Measurements from ENCODE around the gene ACLY. TPM values are rescaled to one million over a fixed set of nuclear protein-coding genes. Genes with fewer than 3 reads are reported as not detected.
A peak's percentile ranks its signal among the peaks of the same experiment; 100 is the strongest.
"Not testable (repeated sequence)": the region's sequence is repeated elsewhere in the genome, so short reads cannot be mapped to it uniquely, and the experiment has no call there.

The ACLY gene
- total RNA-seq, 1 experiment from 2014 or later: 279 TPM

DNA sequence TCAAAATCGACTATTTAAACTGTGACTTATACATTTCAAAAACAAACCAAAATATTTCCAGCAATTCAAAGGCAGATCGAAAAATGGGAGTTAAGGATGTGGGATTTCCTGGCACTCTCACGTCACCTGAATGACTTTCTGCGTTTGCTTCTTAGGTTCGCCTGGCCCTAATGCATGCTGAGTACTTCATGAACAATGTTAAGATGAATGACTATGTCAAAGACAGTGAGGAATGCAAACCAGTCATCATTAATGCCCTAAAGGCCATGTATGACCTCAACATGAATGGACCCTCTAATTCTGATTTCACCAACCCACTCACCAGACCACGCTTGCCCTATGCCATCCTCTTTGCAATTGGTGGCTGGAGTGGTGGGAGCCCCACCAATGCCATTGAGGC lies 73.8 kb downstream of the ACLY start:
- Histone ChIP-seq H3K4ac (ENCODE audit: low read depth, low read length) (no peak overlapping the region), H3K18ac (ENCODE audit: insufficient read length, low read depth, low read length) (no peak overlapping the region), H3T11ph (ENCODE audit: low read length) (no peak overlapping the region), H3K9me3 (ENCODE audit: control insufficient read depth, low read depth, low read length) (no peaks in the 10 kb centered on the region), H4K20me1 (ENCODE audit: control insufficient read depth, insufficient read depth, insufficient read length) (no peaks in the 10 kb centered on the region), H3K79me2 (ENCODE audit: insufficient read depth, low read length) (no peaks in the 10 kb centered on the region), H3K79me1 (ENCODE audit: insufficient read depth, low read depth, low read length, poor library complexity, severe bottlenecking) (no peaks in the 10 kb centered on the region), H4K5ac (ENCODE audit: insufficient read length, low read depth, low read length) (no peak overlapping the region), H2BK12ac (ENCODE audit: insufficient read length, low read depth, low read length) (no peak overlapping the region), H2AK5ac (ENCODE audit: insufficient read length, low read length) (no peak overlapping the region), H2BK15ac (ENCODE audit: low read depth, low read length) (no peak overlapping the region), H2BK5ac (ENCODE audit: insufficient read length, low read length) (no peak overlapping the region), H2BK120ac (ENCODE audit: low read depth, low read length, poor library complexity, severe bottlenecking) (no peak overlapping the region), H3K14ac (ENCODE audit: insufficient read depth, low read length) (no peak overlapping the region), H3K27me3 (ENCODE audit: insufficient read depth, low read length) (no peaks in the 10 kb centered on the region), H4K91ac (ENCODE audit: insufficient read length, low read depth, low read length) (no peak overlapping the region), H3K9ac (ENCODE audit: extremely low read depth, insufficient read length, low read length) (no peak overlapping the region), H3K23me2 (ENCODE audit: insufficient read length, low read depth, low read length, poor library complexity, severe bottlenecking) (no peaks in the 10 kb centered on the region), H3K4me1 (ENCODE audit: insufficient read depth, low read length) (no peaks in the 10 kb centered on the region), H3K56ac (ENCODE audit: insufficient read length, low read depth, low read length) (no peak overlapping the region), H3K4me2 (ENCODE audit: insufficient read depth, insufficient read length, low read length) (no peak overlapping the region), H3K27ac (ENCODE audit: insufficient read length, low read depth, low read length) (no peak overlapping the region), H4K8ac (replicated peaks; ENCODE audit: insufficient read length, low read depth, low read length) (no peak overlapping the region), H3K23ac (ENCODE audit: insufficient read length, low read depth, low read length) (no peak overlapping the region), H2AFZ (ENCODE audit: low read length) (no peak overlapping the region), H2BK20ac (ENCODE audit: low read depth, low read length, poor library complexity, severe bottlenecking) (no peak overlapping the region)
- Mint-ChIP-seq H3K4me1 (no peaks in the 10 kb centered on the region), H3K9me3 (no peaks in the 10 kb centered on the region), H3K4me3 (no peak overlapping the region), H3K27ac (peak overlapping the region in 1 of 3 experiments; percentile 14; a peak in 2 of 7 replicates), H3K27me3 (ENCODE audit: low read depth) (no peaks in the 10 kb centered on the region), H3K36me3 (ENCODE audit: insufficient read depth in 1 of 3, low read depth in 3 of 3) (no peaks in the 10 kb centered on the region; a peak in 2 of 7 replicates)
- no peak for DNase-seq
- no CpG with 5 or more reads among the region's 6 CpGs for WGBS (ENCODE audit: extremely low coverage, insufficient read length, low lambda C conversion rate)
- TF ChIP-seq, protein P1, sequence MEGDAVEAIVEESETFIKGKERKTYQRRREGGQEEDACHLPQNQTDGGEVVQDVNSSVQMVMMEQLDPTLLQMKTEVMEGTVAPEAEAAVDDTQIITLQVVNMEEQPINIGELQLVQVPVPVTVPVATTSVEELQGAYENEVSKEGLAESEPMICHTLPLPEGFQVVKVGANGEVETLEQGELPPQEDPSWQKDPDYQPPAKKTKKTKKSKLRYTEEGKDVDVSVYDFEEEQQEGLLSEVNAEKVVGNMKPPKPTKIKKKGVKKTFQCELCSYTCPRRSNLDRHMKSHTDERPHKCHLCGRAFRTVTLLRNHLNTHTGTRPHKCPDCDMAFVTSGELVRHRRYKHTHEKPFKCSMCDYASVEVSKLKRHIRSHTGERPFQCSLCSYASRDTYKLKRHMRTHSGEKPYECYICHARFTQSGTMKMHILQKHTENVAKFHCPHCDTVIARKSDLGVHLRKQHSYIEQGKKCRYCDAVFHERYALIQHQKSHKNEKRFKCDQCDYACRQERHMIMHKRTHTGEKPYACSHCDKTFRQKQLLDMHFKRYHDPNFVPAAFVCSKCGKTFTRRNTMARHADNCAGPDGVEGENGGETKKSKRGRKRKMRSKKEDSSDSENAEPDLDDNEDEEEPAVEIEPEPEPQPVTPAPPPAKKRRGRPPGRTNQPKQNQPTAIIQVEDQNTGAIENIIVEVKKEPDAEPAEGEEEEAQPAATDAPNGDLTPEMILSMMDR (conservative IDR thresholded peaks at IDR 0.05): no peak

DNA sequence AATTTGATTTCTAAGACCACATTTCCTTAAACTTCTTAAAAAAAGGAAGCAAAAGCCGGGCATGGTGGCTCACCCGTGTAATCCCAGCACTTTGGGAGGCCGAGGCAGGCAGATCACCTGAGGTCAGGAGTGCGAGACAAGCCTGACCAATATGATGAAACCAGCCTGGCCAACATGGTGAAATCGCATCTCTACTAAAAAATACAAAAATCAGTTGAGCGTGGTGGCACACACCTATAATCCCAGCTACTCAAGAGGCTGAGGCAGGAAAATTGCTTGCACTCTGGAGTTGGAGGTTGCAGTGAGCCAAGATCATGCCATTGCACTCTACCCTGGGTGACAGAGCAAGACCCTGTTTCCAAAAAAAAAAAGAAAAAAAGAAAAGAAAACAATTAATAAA lies 78.0 kb downstream of the ACLY start:
- H3K27me3 Mint-ChIP-seq (ENCODE audit: low read depth): peaks cover 14% of the 10 kb centered on the region
- WGBS (ENCODE audit: extremely low coverage, insufficient read length, low lambda C conversion rate): no CpG with 5 or more reads among the region's 6 CpGs
- not testable (repeated sequence) for H3K23me2 ChIP-seq (ENCODE audit: insufficient read length, low read depth, low read length, poor library complexity, severe bottlenecking); H4K8ac ChIP-seq (replicated peaks; ENCODE audit: insufficient read length, low read depth, low read length); H2BK15ac ChIP-seq (ENCODE audit: low read depth, low read length); H2AK5ac ChIP-seq (ENCODE audit: insufficient read length, low read length); H3K4me1 Mint-ChIP-seq; H3K9ac ChIP-seq (ENCODE audit: extremely low read depth, insufficient read length, low read length); H3K36me3 Mint-ChIP-seq (ENCODE audit: insufficient read depth in 1 of 3, low read depth in 3 of 3); H3K56ac ChIP-seq (ENCODE audit: insufficient read length, low read depth, low read length); H3K4ac ChIP-seq (ENCODE audit: low read depth, low read length); H2BK20ac ChIP-seq (ENCODE audit: low read depth, low read length, poor library complexity, severe bottlenecking); H3K4me2 ChIP-seq (ENCODE audit: insufficient read depth, insufficient read length, low read length); H4K20me1 ChIP-seq (ENCODE audit: control insufficient read depth, insufficient read depth, insufficient read length); H3K14ac ChIP-seq (ENCODE audit: insufficient read depth, low read length); H3K4me3 Mint-ChIP-seq; H4K91ac ChIP-seq (ENCODE audit: insufficient read length, low read depth, low read length); H2BK120ac ChIP-seq (ENCODE audit: low read depth, low read length, poor library complexity, severe bottlenecking); H2AFZ ChIP-seq (ENCODE audit: low read length); H4K5ac ChIP-seq (ENCODE audit: insufficient read length, low read depth, low read length); H3K27me3 ChIP-seq (ENCODE audit: insufficient read depth, low read length); H3K27ac Mint-ChIP-seq; H2BK12ac ChIP-seq (ENCODE audit: insufficient read length, low read depth, low read length); H3K23ac ChIP-seq (ENCODE audit: insufficient read length, low read depth, low read length); H3K9me3 Mint-ChIP-seq; H3T11ph ChIP-seq (ENCODE audit: low read length); H3K79me1 ChIP-seq (ENCODE audit: insufficient read depth, low read depth, low read length, poor library complexity, severe bottlenecking); H3K9me3 ChIP-seq (ENCODE audit: control insufficient read depth, low read depth, low read length); H3K4me1 ChIP-seq (ENCODE audit: insufficient read depth, low read length); H3K27ac ChIP-seq (ENCODE audit: insufficient read length, low read depth, low read length); H2BK5ac ChIP-seq (ENCODE audit: insufficient read length, low read length); DNase-seq; H3K79me2 ChIP-seq (ENCODE audit: insufficient read depth, low read length); H3K18ac ChIP-seq (ENCODE audit: insufficient read length, low read depth, low read length)

All from H9 (cell line).